GF-D8 (cell line): ENCODE data around the gene LRRC75B.
"Not testable (repeated sequence)": the region's sequence is repeated elsewhere in the genome, so short reads cannot be mapped to it uniquely, and the experiment has no call there.

Experiments
- DNase-seq: peaks from one replicate; lab custom pipeline; 2025; lab: John Stamatoyannopoulos, UW

LRRC75B gene

GRCh38 chr22:24553597-24554312 lies 39.1 kb downstream of the LRRC75B start:
- no peak for DNase-seq

- DNase-seq, result not testable (repeated sequence)
Observed at GRCh38 chr22:24552503-24553286, 40.2 kb downstream of the LRRC75B start.

GRCh38 chr22:24550902-24551435 lies 41.9 kb downstream of the LRRC75B start:
- DNase-seq, result peak; percentile 59

GRCh38 chr22:24550028-24550901 lies 42.6 kb downstream of the LRRC75B start:
- peak; percentile 48 for DNase-seq

GRCh38 chr22:24548812-24549211 lies 44.1 kb downstream of the LRRC75B start:
- no peak for DNase-seq

GRCh38 chr22:24543679-24544243 lies 49.1 kb downstream of the LRRC75B start:
- DNase-seq, result no peak

- no peak for DNase-seq
Observed at GRCh38 chr22:24543185-24543601, 49.7 kb downstream of the LRRC75B start.

- peak; percentile 76 for DNase-seq
Observed at GRCh38 chr22:24542641-24543040, 50.2 kb downstream of the LRRC75B start.

GRCh38 chr22:24541681-24542515 lies 51.0 kb downstream of the LRRC75B start:
- DNase-seq, result peak; percentile 82

- no peak for DNase-seq
Observed at GRCh38 chr22:24540470-24540869, 52.4 kb downstream of the LRRC75B start.

- DNase-seq, result no peak
Observed at GRCh38 chr22:24536089-24536488, 56.8 kb downstream of the LRRC75B start.
